ENCODE measurements around the gene ANOS1.

ANOS1 gene

DNA sequence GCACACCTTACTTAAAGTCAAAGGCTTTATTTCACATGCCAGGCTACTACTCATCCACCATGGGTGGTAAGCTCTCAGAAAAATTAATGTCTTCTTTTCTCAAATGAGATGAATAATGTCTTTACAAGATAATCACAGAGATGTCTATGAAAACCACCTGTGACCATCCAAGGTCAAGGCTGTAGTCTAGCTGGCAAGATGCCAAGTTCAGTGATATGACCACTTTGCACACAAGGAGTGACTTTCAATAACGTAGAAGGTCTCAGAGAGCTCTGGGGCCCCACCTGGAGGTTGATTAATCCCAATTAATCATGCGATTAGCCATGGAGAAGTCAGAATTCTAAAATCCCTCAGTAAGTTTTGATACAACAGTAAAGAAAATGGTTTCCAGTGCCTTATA lies 20.5 kb downstream of the ANOS1 start:
- no peak for TF ChIP-seq CTCF (IDR thresholded peaks at IDR 0.05; ENCODE audit: low read depth, low read length)
- no peak overlapping the region for H3K4me3 ChIP-seq (ENCODE audit: low read depth, low read length)

- TF ChIP-seq CTCF (IDR thresholded peaks at IDR 0.05; ENCODE audit: low read depth, low read length), result no peak
- H3K4me3 ChIP-seq (ENCODE audit: low read depth, low read length), result no peak overlapping the region
These were observed 27.8 kb downstream of the ANOS1 start for GRCh38 chrX:8704184-8704583.

GRCh38 chrX:8692871-8693270 lies 39.1 kb downstream of the ANOS1 start:
- H3K4me3 ChIP-seq (ENCODE audit: low read depth, low read length), result no peak overlapping the region
- no peak for TF ChIP-seq CTCF (IDR thresholded peaks at IDR 0.05; ENCODE audit: low read depth, low read length)

DNA sequence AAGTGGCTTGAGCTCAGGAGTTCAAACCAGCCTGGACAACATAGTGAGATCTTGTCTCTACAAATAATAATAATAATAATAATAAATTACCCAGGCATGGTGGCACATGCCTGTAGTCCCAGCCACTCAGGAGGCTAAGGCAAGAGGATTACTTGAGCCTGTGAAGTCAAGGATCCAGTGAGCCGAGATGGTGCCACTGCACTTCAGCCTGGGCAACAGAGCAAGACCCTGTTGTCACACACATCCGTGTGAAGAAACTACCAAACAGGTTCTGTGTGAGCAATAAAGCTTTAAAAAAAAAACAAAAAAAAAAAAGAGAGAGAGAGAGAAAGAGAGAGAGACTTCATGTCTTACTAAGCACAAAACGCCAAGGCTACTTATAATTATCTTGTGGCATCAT lies 42.5 kb downstream of the ANOS1 start:
- no peak for TF ChIP-seq CTCF (IDR thresholded peaks at IDR 0.05; ENCODE audit: low read depth, low read length)
- no peak overlapping the region for H3K4me3 ChIP-seq (ENCODE audit: low read depth, low read length)

DNA sequence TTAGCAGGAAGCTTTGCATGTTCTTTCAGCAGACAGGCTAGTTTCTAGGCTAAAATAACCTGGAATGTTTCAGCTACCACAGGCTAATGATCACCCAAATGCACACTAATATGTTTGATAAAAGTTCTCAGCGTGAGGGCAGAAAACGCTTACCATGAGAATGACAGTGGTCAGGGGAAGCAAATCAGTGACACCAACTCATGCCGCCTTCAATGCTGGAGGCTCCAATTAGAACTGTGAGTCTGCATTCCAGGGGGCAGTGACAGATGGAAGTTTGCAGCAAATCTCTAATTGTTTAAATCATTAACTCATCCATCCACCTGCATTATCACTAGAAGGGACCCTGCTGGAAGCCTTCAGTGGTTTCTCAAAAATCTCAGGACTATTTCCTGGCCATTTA lies 43.2 kb downstream of the ANOS1 start:
- H3K4me3 ChIP-seq (ENCODE audit: low read depth, low read length), result no peak overlapping the region
- no peak for TF ChIP-seq CTCF (IDR thresholded peaks at IDR 0.05; ENCODE audit: low read depth, low read length)

- no peak for TF ChIP-seq CTCF (IDR thresholded peaks at IDR 0.05; ENCODE audit: low read depth, low read length)
- no peak overlapping the region for H3K4me3 ChIP-seq (ENCODE audit: low read depth, low read length)
These were observed 47.6 kb downstream of the ANOS1 start for GRCh38 chrX:8684201-8684965.

GRCh38 chrX:8683687-8684086 lies 48.2 kb downstream of the ANOS1 start:
- no peak overlapping the region for H3K4me3 ChIP-seq (ENCODE audit: low read depth, low read length)
- no peak for TF ChIP-seq CTCF (IDR thresholded peaks at IDR 0.05; ENCODE audit: low read depth, low read length)
